HG02885 (cell line): Measurements from ENCODE around the gene ARHGAP4.

ENCODE experiments used
- ATAC-seq: cut with Tn5 transposase; IDR thresholded peaks from one replicate; pipeline ENCODE4 v1.9.1; 2021; ENCODE audit warnings: mild to moderate bottlenecking; ENCODE audit not compliant: unreplicated experiment, poor library complexity

The ARHGAP4 gene

DNA sequence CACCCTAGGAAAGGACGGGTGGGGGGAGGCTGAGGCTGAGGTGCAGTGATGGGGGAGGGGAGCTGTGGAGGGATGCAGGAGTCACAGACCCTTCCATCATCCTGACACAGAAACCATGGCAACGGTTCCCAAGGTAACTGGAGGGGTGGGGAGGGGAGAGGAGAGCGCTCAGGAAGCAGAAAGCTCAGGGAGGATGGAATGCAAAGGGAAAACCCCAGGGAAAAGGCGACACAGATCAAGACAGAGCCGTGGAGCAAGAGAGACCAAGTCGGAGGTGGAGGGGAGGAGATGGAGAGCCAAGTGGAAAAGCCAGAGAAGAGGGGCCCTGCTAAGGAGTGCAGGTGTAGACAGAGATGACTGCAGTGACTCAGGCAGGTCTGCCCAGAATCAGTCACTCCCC is 54.6 kb downstream of the ARHGAP4 start:
- no peak for ATAC-seq

GRCh38 chrX:153870791-153871360 is 55.2 kb downstream of the ARHGAP4 start:
- no peak for ATAC-seq

- no peak for ATAC-seq
Measured at GRCh38 chrX:153870288-153870690, 55.8 kb downstream of the ARHGAP4 start.

DNA sequence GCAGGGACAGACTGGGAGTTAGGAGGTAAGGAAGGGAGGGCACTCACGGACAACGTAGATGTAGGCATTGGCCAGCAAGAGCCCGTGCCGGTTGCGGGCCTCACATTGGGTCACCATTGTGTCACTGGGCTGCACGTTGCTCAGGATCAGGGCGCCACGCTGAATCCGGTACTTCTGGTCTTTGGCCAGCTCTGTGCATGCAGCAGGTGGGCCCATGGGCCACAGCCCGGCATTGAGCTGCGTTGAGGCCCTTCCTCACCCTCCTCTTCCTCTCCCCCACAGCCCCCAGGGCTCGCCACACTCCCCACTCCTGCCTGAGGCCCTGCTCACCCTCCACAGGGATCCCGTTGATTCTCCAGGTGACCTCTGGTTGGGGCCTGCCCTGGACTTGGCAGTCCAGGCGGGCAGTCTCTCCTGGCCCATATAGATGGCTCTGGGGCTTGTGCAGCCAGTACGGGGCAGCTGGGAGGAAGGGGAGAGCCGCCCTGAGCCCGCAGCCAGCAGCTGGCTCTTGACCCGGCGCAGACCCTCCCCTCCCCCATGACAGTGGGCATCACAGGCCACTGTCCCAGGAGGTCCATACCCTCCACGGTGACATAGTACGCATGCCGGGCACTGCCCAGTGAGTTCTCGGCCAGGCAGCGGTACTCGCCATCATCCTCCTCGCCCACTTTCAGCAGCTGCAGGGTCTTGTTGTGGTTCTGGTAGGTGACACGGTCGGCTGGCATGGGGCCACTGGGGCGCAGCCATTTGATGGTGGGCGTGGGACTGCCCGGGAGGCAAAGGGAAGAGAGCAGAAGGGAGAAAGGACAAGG is 56.4 kb downstream of the ARHGAP4 start:
- no peak for ATAC-seq

DNA sequence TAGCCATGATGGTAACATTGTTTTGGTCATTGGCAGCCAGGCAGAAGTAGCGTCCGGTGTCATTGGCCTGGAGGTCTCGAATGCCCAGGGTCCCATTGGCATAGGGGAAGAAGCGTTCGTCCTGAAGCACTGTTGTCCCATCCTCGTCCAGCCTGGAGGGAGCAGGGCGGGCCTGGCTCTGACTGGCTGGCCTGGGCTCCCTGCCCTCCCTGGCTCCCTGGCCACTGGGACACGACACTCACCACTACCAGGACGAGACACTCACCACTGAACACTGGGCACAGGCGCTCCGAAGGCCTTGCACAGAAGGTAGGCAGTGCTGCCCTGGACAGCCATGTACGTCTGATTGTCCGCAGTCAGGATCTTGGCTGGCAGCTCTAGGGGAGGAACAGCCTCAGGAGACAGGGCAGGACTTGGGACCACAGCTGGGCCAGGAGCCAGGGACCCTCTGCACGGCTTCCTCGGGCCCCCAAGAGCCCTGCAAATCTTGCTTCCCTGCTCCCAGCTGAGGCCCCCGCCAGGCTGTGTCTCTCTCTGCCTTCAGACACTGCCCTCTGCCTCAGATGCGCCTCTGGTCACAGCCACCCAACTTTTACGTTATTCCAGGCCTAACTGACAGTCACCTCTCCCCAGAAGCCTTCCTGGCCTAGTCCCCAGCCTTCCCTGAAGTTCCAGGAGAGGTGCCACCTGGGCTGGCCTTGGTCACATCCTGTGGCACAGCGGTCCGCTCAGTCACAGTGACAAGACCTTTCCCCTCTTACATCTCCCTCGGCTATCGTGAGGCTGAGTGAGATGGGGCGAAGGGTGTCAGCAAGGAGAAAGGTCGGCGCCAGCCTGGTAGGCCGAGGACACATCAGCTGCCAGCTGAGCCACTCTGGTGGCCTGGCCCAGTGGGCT is 57.2 kb downstream of the ARHGAP4 start:
- ATAC-seq: no peak

DNA sequence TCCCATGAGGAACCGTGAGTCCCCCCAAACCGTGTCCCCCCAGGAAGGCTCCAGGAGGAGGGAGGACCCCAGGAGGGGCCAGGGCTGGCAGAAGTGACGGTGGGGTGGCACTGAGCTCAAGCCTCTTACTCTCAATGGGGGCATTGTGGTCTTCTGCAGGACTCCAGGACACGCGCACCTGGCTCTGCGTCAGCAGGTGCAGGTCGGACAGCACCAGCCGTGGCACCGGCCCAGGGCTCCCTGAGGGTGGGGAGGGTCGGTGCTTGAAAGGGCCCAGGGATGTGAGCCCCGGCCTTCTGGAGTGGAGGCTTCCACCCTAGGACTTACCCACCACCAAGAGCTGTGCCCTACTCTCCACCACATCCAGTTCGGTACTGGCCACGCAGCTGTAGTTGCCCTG is 58.4 kb downstream of the ARHGAP4 start:
- no peak for ATAC-seq

GRCh38 chrX:153867139-153867538 is 58.9 kb downstream of the ARHGAP4 start:
- no peak for ATAC-seq

- no peak for ATAC-seq
Measured at GRCh38 chrX:153866302-153867019, 59.6 kb downstream of the ARHGAP4 start.

- no peak for ATAC-seq
Measured at GRCh38 chrX:153865685-153866084, 60.4 kb downstream of the ARHGAP4 start.

DNA sequence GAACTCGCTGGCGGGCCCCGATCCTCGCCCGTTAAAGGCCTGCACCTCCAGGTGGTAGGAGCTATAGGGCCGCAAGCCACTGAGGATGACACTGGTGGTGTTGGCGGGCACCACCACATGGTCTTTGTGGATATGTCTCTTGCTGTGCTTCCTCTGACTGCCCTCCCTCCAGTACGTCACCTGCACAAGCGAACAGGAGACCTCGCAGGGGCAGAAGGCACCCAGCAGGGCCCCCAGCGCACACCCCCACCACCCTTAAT is 60.8 kb downstream of the ARHGAP4 start:
- no peak for ATAC-seq

GRCh38 chrX:153864561-153865320 is 61.3 kb downstream of the ARHGAP4 start:
- no peak for ATAC-seq

- no peak for ATAC-seq
Measured at GRCh38 chrX:153864101-153864500, 62.0 kb downstream of the ARHGAP4 start.

DNA sequence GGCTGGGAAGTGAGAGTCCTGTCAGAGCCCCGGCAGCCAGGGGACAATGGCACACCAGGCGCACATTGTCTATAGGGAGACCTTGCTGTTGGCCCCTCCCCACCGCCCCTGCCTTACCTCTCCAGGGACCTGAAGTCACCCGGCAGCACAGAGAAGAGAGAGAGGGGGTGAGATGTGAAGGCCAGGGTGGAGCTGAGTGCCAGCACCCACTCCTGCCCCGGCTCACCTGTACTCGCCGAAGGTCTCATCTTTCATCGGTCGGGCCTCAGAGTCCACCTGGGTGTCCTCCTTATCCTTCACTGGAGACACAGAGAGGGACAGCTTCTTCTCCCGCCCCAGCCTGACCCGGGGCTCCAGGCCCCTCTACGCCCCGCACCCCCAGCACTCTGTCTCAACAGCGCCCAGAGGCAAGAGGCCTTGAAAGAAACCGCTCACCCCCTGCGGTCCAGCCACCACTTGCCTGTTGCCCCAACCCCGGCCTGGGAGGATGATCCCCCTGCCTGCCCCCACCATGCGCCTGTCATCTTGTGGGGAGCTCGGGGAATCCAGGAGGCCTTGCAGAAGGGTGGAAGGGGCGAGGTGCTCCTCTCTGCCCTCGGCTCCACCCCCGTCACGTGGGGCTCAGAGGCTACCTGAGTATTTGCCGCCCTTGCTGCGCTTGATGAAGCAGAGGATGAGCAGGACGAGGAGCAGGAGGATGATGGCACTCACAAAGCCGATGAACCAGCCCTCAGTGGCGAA is 62.6 kb downstream of the ARHGAP4 start:
- ATAC-seq: no peak

DNA sequence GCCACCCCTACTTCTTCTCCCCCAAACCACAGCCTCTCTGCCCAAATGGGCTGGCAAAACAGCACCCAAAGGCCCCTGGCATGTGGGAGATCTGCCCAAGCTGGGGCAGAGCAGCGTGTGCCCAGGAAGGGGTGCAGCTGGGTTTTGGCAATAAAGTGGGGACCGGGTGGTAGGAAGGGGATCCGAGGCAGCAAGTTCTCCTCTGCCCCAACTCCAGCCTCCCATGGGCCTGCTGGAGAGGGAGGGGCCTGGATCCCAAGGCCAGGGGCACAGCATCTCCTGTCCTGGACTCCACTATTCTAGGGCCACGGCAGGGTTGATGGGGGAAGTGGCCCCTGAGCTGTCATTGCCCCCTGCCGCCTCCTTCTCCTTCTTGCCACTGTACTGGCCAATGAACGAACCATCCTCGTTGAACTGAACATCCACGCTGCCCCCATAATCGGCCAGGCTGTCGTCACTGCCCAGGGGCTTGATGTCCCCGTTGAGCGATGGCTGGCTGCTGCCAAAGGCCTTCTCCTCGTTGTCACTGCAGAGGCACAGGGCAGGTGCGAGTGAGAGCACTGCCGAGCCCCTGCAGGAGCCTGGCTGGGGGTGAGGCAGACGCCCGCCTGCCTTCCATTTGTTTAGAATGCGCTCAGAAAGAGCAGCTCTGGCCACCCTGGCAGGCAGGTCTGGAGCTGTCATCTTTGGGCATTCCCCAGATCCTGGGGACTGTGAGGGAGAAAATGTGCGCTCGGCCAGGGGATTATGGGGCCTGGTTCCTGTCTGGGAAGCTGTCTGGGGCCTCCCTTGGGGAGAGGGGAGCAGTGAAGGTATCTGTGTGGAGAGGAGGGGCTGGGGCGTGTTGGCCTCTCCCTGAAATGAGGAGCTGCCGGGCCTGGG is 63.5 kb downstream of the ARHGAP4 start:
- ATAC-seq: no peak

GRCh38 chrX:153861733-153862310 is 64.2 kb downstream of the ARHGAP4 start:
- no peak for ATAC-seq

DNA sequence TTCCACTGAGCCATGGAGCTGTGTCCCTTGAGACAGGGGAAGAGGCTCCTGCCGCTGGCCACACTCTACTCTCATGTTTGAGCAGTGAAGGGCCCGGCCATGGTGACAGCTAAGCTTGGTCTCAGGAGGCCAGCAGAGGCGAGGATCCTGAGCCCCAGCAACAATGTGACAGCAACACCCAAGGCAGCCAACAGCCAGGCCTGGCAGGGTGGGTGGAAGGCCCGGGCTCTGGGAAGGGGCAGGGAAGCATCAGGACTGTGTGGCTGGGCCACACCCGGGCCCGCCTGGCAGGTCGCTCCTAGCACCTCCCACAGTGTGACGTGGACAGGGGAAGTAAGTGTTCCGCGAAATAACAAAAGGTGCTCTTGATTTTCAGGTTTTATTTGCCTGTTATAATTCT is 64.9 kb downstream of the ARHGAP4 start:
- ATAC-seq: no peak
